Activated CD4-positive, CD25-positive, alpha-beta regulatory T cell treated with anti-CD3 and anti-CD28 coated beads, Interleukin-2, amount 50 U/mL, for 72 hours (primary cell): ENCODE measurements around the gene R3HDM2.
A peak's percentile ranks its signal among the peaks of the same experiment; 100 is the strongest.
"Not testable (repeated sequence)": the region's sequence is repeated elsewhere in the genome, so short reads cannot be mapped to it uniquely, and the experiment has no call there.

Source experiments
- DNase-seq: peaks from one replicate; pipeline ENCODE4 v3.0.0; 2021

The R3HDM2 gene

DNA sequence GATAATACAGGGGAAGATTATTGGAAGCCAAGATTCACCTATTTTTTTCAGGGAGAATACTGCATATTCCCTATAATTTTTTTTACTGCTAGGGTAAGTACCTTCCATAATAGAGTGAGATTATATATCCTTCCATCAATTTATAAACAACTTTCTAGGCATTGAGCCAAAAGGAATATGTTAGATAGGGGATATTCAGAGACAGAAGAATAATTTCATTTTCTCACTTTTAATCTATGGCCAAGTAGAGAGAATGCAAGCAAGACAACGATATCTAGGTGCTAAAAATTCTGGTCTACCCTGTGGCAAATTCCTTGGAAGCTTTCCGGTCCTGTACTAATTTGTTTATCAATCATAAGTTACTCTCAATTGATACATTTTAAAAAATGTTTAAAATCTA lies 110.2 kb downstream of the R3HDM2 start:
- no peak for DNase-seq

- no peak for DNase-seq
Observed at GRCh38 chr12:57319678-57320469, 111.0 kb downstream of the R3HDM2 start.

GRCh38 chr12:57315681-57316080 lies 115.2 kb downstream of the R3HDM2 start:
- DNase-seq: no peak

- DNase-seq: not testable (repeated sequence)
Observed at GRCh38 chr12:57312287-57312686, 118.6 kb downstream of the R3HDM2 start.

GRCh38 chr12:57309420-57309819 lies 121.4 kb downstream of the R3HDM2 start:
- no peak for DNase-seq

DNA sequence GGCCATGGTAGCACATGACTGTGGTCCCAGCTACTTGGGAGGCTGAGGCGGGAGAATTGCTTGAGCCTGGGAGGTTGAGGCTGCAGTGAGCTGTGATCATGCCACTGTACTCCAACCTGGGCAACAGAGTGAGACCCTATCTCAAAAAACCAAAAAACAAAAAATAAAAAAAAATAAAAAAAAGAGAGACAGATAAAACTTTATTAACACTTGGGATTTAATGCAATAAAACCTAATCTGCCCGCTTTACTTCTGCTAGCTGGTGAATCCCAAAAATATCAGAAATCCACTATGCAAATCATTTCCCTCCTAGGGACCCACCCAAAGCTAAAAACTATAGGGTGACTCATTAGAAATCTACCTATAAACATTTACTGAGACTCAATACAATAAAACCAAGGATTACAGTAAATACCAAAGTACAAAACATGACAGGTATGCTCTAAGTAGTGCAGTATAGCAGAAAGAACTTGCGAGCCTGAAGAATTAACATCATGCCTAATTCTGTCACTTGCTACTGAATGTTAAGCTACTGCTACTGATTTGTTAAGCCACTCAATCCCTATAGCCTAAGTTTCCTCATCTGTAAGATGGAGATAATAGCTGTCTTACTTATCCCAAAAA lies 129.8 kb downstream of the R3HDM2 start:
- no peak for DNase-seq

DNA sequence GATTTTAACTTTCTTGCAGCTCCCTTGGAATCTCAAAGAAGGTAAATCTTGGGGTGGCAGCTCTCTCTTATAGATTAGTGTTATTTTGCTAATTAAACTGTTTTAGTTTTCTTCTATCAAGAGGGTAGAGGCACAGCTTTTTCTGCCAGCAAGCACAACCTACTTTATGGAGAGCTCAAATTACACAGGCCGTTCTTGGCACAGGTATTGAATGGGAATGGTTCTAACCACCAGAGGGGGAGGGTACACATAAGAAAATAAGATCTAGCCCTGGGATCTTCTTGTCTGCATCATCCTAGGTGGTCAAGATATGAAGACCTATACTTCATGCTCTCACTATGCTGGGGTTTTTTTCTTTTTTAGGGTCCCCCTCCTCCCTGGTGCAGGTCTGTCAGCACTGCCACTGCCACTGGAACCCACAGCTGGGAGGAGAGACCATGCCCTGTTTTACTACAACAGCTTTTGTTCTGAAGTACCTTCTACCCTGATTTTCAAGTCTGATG lies 131.3 kb downstream of the R3HDM2 start:
- DNase-seq: no peak

DNA sequence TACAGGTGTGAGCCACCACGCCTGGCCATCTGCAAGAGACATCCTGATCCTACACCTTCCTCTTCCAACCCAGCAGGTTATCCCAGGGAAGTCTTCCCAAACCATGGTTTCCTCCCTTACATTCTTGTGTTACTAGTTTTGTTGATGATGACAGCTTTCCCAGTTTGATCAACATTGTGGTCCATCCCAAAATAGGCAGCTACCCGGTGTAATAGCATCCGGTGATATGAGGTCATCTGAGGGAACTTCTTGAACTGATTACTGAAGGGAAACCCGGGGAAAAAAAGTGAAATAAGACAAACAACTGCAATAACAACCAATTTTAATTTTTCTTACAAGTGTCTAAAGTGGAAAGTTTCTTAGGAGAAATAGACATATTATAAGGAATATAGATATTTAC lies 134.6 kb downstream of the R3HDM2 start:
- DNase-seq: no peak

DNA sequence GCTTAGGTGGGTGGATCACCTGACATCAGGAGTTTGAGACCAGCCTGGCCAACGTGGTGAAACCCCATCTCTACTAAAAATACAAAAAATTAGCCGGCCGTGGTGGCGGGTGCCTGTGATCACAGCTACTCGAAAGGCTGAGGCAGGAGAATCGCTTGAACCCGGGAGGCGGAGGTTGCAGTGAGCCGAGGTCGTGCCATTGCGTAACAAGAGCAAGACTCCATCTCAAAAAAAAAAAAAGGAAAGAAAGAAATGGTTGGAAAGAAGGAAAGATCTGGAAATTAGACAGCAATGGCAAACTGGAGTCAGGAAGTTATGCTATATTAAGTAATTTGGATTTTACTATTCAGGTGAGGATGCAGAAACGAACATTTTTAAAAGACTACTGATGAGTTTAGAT lies 148.8 kb downstream of the R3HDM2 start:
- not testable (repeated sequence) for DNase-seq

GRCh38 chr12:57280211-57281062 lies 150.4 kb downstream of the R3HDM2 start:
- peak; percentile 63 for DNase-seq

DNA sequence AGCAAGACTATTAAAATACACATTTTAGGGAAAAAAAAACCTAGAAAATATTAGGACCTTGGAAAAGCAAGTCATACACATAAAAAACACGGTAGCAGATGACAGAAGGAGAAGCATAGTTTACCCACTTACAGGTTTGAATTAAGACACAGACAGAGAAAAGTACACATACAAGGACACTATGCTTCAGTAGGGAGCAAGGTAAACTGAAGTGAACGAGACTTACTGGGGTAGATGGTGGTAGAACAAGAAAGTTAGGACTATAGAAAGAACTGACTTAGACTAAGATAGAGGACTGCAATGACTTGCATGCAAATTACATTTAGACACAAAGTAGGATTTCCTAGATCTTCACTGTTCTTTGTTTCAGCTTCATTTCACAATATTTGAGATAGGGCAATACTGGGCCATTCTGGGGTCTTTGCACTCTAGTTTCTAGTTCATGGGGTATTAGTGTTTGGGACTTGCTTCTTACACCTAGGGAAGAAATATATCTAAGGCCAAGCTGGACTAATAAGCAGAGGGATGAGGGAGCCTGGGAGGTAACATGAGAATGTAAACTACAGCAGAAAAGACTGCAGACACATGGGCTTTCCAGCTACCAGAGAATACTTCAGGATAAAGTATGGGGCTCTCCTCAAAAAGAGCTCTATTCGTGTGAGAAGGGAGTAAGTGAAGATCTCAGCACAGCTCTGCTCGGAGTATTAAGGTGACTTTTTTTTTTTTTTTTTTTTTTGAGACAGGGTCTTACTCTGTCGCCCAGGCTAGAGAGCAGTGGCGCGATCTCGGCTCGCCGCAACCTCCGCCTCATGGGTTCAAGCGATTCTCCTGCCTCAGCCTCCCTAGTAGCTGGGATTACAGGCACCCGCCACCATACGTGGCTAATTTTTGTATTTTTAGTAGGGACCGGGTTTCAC lies 152.1 kb downstream of the R3HDM2 start:
- DNase-seq: no peak

GRCh38 chr12:57276935-57277563 lies 153.8 kb downstream of the R3HDM2 start:
- no peak for DNase-seq

- not testable (repeated sequence) for DNase-seq
Observed at GRCh38 chr12:57276233-57276632, 154.6 kb downstream of the R3HDM2 start.

- no peak for DNase-seq
Observed at GRCh38 chr12:57273516-57273915, 157.3 kb downstream of the R3HDM2 start.

- DNase-seq: no peak
Observed at GRCh38 chr12:57272337-57273151, 158.3 kb downstream of the R3HDM2 start.

DNA sequence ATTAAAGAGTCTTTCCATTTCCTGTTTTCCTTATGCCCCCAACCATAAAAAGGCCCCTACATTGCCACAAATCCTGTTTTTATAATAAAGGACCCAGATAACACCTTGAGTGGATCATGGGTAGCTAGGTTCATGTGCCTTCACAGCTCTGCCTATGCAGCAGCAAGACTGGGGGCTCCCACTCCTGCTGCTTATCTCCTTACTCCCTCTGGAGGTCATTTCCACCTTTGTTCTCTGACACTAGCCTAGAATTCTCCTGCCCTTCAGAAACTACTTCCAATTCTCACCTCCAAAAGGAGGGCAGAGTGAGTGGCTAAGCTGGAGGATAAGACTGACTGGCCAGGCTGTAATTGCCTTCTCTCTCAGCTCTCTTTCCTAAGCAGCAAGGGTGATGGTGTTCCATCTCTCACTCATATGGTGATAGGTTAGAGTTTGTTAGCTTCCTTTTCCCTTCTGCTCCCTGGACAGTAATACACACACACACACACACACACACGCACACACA lies 159.8 kb downstream of the R3HDM2 start:
- no peak for DNase-seq

GRCh38 chr12:57268264-57268663 lies 162.6 kb downstream of the R3HDM2 start:
- DNase-seq: no peak

DNA sequence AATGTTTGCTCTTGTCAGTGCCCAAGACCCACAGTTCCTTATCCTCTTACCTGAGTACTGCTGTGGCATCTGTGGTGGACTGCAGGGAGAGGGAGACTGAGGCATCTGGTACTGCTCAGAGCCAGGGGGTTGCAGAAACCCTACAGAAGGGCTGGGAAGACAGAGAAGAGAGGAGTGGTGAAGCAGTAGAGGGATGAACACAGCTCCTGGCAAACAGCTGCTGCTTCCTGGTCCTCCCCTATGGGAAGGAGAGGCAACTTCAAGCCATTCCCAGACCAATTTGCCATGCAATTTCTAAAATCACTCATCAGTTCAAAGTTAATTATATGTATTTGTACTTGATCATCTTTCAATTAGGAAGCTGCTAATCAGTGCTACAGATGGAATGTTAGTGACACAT lies 164.2 kb downstream of the R3HDM2 start:
- DNase-seq: no peak

GRCh38 chr12:57263096-57263495 lies 167.7 kb downstream of the R3HDM2 start:
- DNase-seq: no peak

GRCh38 chr12:57262126-57262822 lies 168.6 kb downstream of the R3HDM2 start:
- no peak for DNase-seq
